ENCODE data around the gene ZXDC. TPM values are rescaled to one million over a fixed set of nuclear protein-coding genes. Genes with fewer than 3 reads are reported as not detected.

Gene ZXDC
- total and polyA plus RNA-seq, 11 donors = 8.7 to 40.3 (median 19.3) TPM

DNA sequence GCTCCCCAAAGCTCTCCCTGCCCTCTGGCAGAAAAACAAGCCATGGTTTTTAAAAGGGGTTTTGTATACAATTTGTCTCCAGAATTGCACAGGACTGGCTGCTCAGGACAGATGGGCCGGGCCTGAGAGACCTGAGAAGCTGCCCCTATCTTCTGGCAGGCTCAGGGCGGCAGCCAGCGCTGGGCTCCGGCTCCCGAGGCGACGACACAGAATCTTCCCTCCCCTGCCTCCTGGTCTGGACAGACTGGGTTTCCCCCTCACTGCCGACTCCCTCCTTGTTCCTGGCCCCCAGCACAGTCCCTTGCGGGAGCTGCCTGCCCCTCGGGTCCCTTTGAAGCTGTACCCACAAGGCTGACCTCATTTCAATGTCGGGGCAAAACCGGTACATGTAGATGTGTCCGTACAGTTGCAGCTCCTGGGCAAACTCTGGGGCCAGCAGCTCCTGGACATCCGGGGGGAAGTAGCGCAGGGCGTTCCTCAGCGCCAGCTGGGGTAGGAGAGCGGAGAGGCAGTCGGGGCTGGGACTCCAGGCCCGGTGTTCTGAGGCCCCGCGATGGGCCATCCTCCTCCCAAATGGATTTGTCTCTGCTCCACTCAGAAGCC lies 34.7 kb upstream of the ZXDC start:
- TF ChIP-seq, protein P1, sequence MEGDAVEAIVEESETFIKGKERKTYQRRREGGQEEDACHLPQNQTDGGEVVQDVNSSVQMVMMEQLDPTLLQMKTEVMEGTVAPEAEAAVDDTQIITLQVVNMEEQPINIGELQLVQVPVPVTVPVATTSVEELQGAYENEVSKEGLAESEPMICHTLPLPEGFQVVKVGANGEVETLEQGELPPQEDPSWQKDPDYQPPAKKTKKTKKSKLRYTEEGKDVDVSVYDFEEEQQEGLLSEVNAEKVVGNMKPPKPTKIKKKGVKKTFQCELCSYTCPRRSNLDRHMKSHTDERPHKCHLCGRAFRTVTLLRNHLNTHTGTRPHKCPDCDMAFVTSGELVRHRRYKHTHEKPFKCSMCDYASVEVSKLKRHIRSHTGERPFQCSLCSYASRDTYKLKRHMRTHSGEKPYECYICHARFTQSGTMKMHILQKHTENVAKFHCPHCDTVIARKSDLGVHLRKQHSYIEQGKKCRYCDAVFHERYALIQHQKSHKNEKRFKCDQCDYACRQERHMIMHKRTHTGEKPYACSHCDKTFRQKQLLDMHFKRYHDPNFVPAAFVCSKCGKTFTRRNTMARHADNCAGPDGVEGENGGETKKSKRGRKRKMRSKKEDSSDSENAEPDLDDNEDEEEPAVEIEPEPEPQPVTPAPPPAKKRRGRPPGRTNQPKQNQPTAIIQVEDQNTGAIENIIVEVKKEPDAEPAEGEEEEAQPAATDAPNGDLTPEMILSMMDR (IDR thresholded peaks at IDR 0.05) = no peak
- no peak for TF ChIP-seq POLR2A (IDR thresholded peaks at IDR 0.05)
- Histone ChIP-seq H3K27me3 (peaks cover 0 to 4% (median 0%) of the 10 kb centered on the region in 9 donors), H3K9me3 (no peaks in the 10 kb centered on the region), H3K4me1 (peaks cover 0 to 4% (median 0%) of the 10 kb centered on the region in 12 donors), H3K4me3 (no peak overlapping the region), H3K27ac (no peak overlapping the region), H3K36me3 (no peaks in the 10 kb centered on the region)
- intact Hi-C loops (cut with DNase I) = no loop called here
- 68 to 81% (median 76%) methylated on average over 8 to 22 of the region's 22 CpGs for WGBS, 4 donors
- DNase-seq (peak in 3 of 5 donors; percentile 1 to 33 (median 17)), ATAC-seq (no peak)

DNA sequence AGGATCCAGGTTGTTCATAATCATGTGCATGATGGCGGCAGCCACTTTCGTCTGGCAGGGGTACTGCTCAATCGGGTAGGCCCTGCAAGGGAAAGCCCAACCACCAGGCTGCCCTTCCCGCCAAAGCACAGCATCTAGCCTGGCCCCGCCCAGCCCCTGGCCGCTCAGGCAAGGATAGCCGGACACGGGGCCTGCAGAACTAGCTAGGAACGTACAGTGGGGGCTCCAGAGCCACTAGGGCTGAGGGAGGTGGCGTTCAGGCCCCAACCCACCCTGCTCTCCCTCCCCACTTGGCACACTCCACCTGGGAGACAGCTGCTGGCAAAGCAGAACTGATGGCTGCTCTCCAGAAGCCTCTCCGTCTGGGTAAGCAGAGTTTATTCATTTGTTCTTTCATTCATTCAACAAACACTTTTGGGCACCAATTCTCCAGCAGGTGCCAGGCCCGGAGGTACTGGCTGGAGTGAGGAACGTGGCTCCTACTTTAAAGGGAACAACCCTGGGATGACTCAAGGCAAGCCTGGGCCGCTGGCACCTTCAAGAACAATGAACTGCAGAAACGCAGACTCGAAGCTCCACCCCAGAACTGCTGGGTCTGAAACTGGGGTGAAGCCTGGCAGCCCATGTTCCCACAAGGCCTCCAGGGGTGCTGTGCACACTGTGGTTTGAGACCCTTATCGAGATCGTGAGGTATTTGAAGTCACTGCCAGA lies 34.1 kb upstream of the ZXDC start:
- Histone ChIP-seq H3K9me3 (no peaks in the 10 kb centered on the region), H3K4me3 (no peak overlapping the region), H3K4me1 (peaks cover 0 to 4% (median 0%) of the 10 kb centered on the region in 12 donors), H3K27me3 (peaks cover 0 to 6% (median 0%) of the 10 kb centered on the region in 9 donors), H3K27ac (no peak overlapping the region), H3K36me3 (no peaks in the 10 kb centered on the region)
- ATAC-seq (no peak), DNase-seq (peak in 3 of 5 donors; percentile 10 to 57 (median 14))
- TF ChIP-seq POLR2A (IDR thresholded peaks at IDR 0.05) = no peak
- TF ChIP-seq, protein P1 (IDR thresholded peaks at IDR 0.05) = no peak
- WGBS, 4 donors = 64 to 74% (median 67%) methylated on average over 12 to 18 of the region's 18 CpGs
- intact Hi-C loops (cut with DNase I) = no loop called here

DNA sequence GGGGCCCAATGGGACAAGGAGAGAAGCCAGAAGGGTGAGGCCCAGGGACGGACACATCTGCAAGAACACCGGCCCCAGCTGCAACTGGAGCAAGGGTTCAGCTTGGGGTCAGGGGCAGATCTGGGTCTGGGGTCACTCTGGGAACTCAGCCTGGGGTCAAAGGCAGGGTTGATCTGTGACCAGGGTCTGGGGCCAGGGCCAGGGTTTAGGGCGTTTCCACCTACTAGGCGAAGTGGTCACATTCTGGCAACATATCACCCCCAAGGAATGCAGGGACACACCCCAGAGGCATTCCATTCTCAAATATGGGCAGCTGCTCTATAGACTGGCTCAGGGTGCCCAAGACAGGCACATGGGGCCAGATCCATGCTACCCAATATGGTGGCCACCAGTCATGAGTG lies 32.9 kb upstream of the ZXDC start:
- peak in 1 of 5 donors; percentile 11 for DNase-seq

DNA sequence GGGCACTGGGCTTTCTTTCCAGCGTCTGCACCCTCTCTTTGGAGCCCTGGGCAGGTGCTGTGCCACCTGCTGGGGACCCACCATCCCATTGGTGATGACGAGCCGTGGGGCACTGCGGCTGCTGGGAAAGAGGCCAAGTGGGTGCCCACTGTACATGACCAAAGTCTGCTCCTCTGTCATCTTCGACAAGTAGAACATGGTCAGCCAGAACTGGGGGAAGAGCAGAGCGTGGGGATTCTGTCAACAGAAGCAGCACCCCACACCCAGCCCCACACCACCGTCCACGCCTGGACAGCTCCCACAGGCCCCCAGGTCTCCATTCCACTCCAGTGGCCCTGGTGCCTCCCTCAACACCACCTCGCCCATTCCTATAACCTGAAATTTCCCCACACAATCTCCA lies 32.2 kb upstream of the ZXDC start:
- Histone ChIP-seq H3K27ac (no peak overlapping the region), H3K36me3 (no peaks in the 10 kb centered on the region), H3K9me3 (no peaks in the 10 kb centered on the region), H3K4me1 (peaks cover 0 to 4% (median 0%) of the 10 kb centered on the region in 12 donors), H3K27me3 (peaks cover 0 to 9% (median 0%) of the 10 kb centered on the region in 9 donors), H3K4me3 (no peak overlapping the region)
- DNase-seq = peak in 1 of 5 donors; percentile 22
- intact Hi-C loops (cut with DNase I) = no loop called here
- WGBS, 4 donors = 88 to 93% (median 90%) methylated on average over 9 of the region's 9 CpGs
- ATAC-seq = no peak
- TF ChIP-seq, protein P1 (IDR thresholded peaks at IDR 0.05) = no peak
- TF ChIP-seq POLR2A (IDR thresholded peaks at IDR 0.05) = no peak

More for the DNA sequence above, 32.9 kb upstream of the ZXDC start:
- H3K4me1 ChIP-seq = peaks cover 0 to 4% (median 0%) of the 10 kb centered on the region in 12 donors
- no peak overlapping the region for H3K27ac ChIP-seq
- peaks cover 0 to 9% (median 0%) of the 10 kb centered on the region in 9 donors for H3K27me3 ChIP-seq
- no peak for ATAC-seq
- intact Hi-C loops (cut with DNase I) = no loop called here
- no peak overlapping the region for H3K4me3 ChIP-seq
- no peaks in the 10 kb centered on the region for H3K9me3 ChIP-seq
- TF ChIP-seq, protein P1 (IDR thresholded peaks at IDR 0.05) = no peak
- TF ChIP-seq POLR2A (IDR thresholded peaks at IDR 0.05) = no peak
- 83 to 93% (median 88%) methylated on average over 4 of the region's 4 CpGs for WGBS, 4 donors
- H3K36me3 ChIP-seq = no peaks in the 10 kb centered on the region
